ENCODE data around the gene KCNJ6.
"Not testable (repeated sequence)": the region's sequence is repeated elsewhere in the genome, so short reads cannot be mapped to it uniquely, and the experiment has no call there.

Gene KCNJ6

GRCh38 chr21:37669249-37669648 lies 247.0 kb downstream of the KCNJ6 start:
- no peak for FAIRE-seq

- no peak for FAIRE-seq
Measured at GRCh38 chr21:37668462-37669239, 247.6 kb downstream of the KCNJ6 start.

- no peak for FAIRE-seq
Measured at GRCh38 chr21:37667380-37667779, 248.9 kb downstream of the KCNJ6 start.

- no peak for FAIRE-seq
Measured at GRCh38 chr21:37665230-37666024, 250.8 kb downstream of the KCNJ6 start.

- FAIRE-seq = not testable (repeated sequence)
Measured at GRCh38 chr21:37662227-37662626, 254.0 kb downstream of the KCNJ6 start.

GRCh38 chr21:37660709-37661108 lies 255.5 kb downstream of the KCNJ6 start:
- FAIRE-seq = no peak

- no peak for FAIRE-seq
Measured at GRCh38 chr21:37659874-37660273, 256.4 kb downstream of the KCNJ6 start.

- FAIRE-seq = no peak
Measured at GRCh38 chr21:37658817-37659458, 257.3 kb downstream of the KCNJ6 start.

GRCh38 chr21:37658121-37658816 lies 258.0 kb downstream of the KCNJ6 start:
- FAIRE-seq = no peak

- FAIRE-seq = no peak
Measured at GRCh38 chr21:37656899-37657298, 259.4 kb downstream of the KCNJ6 start.

- FAIRE-seq = no peak
Measured at GRCh38 chr21:37655611-37656300, 260.5 kb downstream of the KCNJ6 start.

GRCh38 chr21:37654596-37654995 lies 261.7 kb downstream of the KCNJ6 start:
- no peak for FAIRE-seq

GRCh38 chr21:37653201-37653600 lies 263.1 kb downstream of the KCNJ6 start:
- no peak for FAIRE-seq

GRCh38 chr21:37647781-37648180 lies 268.5 kb downstream of the KCNJ6 start:
- FAIRE-seq = no peak

GRCh38 chr21:37646761-37647160 lies 269.5 kb downstream of the KCNJ6 start:
- FAIRE-seq = not testable (repeated sequence)

GRCh38 chr21:37645848-37646247 lies 270.4 kb downstream of the KCNJ6 start:
- FAIRE-seq = no peak

GRCh38 chr21:37644636-37645035 lies 271.6 kb downstream of the KCNJ6 start:
- FAIRE-seq = no peak

- FAIRE-seq = not testable (repeated sequence)
Measured at GRCh38 chr21:37643862-37644261, 272.4 kb downstream of the KCNJ6 start.

- FAIRE-seq = no peak
Measured at GRCh38 chr21:37642493-37642892, 273.8 kb downstream of the KCNJ6 start.

GRCh38 chr21:37639756-37640155 lies 276.5 kb downstream of the KCNJ6 start:
- FAIRE-seq = no peak

- FAIRE-seq = no peak
Measured at GRCh38 chr21:37636152-37636860, 280.0 kb downstream of the KCNJ6 start.

All from G401.6 (cell line).